Loucy (cell line): ENCODE results near the gene SNTA1.

Source experiments
- EZH2phosphoT487 ChIP-seq: fragments of 200-600 bp; IDR thresholded peaks from 2 replicates; pipeline ENCODE4 v1.6.1; 2018; ENCODE audit warnings: antibody characterized with exemption, mild to moderate bottlenecking, moderate library complexity, borderline replicate concordance
- TF ChIP-seq, protein P1 (sequence below): fragments of 200-600 bp; sonication (generic); conservative IDR thresholded peaks from 2 replicates; pipeline ENCODE4 v1.5.1; 2014; ENCODE audit warnings: mild to moderate bottlenecking, antibody characterized with exemption, low read length

DNA sequence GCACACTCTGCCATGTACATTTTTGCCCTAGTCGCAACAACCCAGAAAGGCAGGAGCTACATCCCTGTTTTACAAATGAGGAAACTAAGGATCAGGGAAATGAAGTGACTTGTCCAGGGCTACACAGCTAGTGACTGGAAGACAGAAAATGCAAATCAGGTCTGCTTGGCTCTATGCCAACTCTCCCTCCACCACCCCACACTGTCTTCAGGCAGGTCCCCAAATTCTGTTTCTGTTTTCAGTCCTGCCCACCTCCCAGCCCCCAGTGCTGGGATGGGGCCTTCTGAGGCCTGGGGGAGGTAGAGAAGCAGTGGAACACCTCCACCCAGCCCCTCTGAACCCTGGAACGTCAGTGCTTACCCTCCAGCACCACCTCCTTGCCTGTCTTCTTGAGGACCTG lies 5.1 kb downstream of the SNTA1 start:
- TF ChIP-seq, protein P1, sequence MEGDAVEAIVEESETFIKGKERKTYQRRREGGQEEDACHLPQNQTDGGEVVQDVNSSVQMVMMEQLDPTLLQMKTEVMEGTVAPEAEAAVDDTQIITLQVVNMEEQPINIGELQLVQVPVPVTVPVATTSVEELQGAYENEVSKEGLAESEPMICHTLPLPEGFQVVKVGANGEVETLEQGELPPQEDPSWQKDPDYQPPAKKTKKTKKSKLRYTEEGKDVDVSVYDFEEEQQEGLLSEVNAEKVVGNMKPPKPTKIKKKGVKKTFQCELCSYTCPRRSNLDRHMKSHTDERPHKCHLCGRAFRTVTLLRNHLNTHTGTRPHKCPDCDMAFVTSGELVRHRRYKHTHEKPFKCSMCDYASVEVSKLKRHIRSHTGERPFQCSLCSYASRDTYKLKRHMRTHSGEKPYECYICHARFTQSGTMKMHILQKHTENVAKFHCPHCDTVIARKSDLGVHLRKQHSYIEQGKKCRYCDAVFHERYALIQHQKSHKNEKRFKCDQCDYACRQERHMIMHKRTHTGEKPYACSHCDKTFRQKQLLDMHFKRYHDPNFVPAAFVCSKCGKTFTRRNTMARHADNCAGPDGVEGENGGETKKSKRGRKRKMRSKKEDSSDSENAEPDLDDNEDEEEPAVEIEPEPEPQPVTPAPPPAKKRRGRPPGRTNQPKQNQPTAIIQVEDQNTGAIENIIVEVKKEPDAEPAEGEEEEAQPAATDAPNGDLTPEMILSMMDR = no peak
- TF ChIP-seq EZH2phosphoT487 = no peak
